HG03139 (cell line): ENCODE results near the gene PRKD3.

Source experiments
- ATAC-seq: cut with Tn5 transposase; IDR thresholded peaks from one replicate; pipeline ENCODE4 v1.9.1; 2021; ENCODE audit not compliant: unreplicated experiment

PRKD3 gene

GRCh38 chr2:37324786-37325624 lies at the start of gene PRKD3:
PRKD3 (minus strand) TSS chr2:37324833; CDS start chr2:37316524, 8,309 bp downstream.
- peak; percentile 63 for ATAC-seq

- no peak for ATAC-seq
Measured at GRCh38 chr2:37372000-37372399, 47.4 kb upstream of the PRKD3 start.

- no peak for ATAC-seq
Measured at GRCh38 chr2:37370666-37371065, 46.0 kb upstream of the PRKD3 start.

- no peak for ATAC-seq
Measured at GRCh38 chr2:37367984-37368383, 43.4 kb upstream of the PRKD3 start.

GRCh38 chr2:37367310-37367709 lies 42.7 kb upstream of the PRKD3 start:
- no peak for ATAC-seq

GRCh38 chr2:37366773-37367172 lies 42.1 kb upstream of the PRKD3 start:
- no peak for ATAC-seq

- no peak for ATAC-seq
Measured at GRCh38 chr2:37365669-37366068, 41.0 kb upstream of the PRKD3 start.

GRCh38 chr2:37364351-37364750 lies 39.7 kb upstream of the PRKD3 start:
- ATAC-seq, result no peak

- no peak for ATAC-seq
Measured at GRCh38 chr2:37361994-37362698, 37.5 kb upstream of the PRKD3 start.

GRCh38 chr2:37361216-37361815 lies 36.7 kb upstream of the PRKD3 start:
- ATAC-seq, result no peak

GRCh38 chr2:37358466-37358865 lies 33.8 kb upstream of the PRKD3 start:
- no peak for ATAC-seq

GRCh38 chr2:37357530-37357929 lies 32.9 kb upstream of the PRKD3 start:
- no peak for ATAC-seq

GRCh38 chr2:37357069-37357468 lies 32.4 kb upstream of the PRKD3 start:
- ATAC-seq, result no peak

GRCh38 chr2:37356299-37356698 lies 31.7 kb upstream of the PRKD3 start:
- no peak for ATAC-seq

- no peak for ATAC-seq
Measured at GRCh38 chr2:37355735-37356134, 31.1 kb upstream of the PRKD3 start.

GRCh38 chr2:37354531-37354930 lies 29.9 kb upstream of the PRKD3 start:
- ATAC-seq, result no peak

- peak; percentile 47 for ATAC-seq
Measured at GRCh38 chr2:37350034-37350433, 25.4 kb upstream of the PRKD3 start.

- no peak for ATAC-seq
Measured at GRCh38 chr2:37349231-37349860, 24.7 kb upstream of the PRKD3 start.

- ATAC-seq, result no peak
Measured at GRCh38 chr2:37348155-37348554, 23.5 kb upstream of the PRKD3 start.

GRCh38 chr2:37344453-37345361 lies 20.1 kb upstream of the PRKD3 start, which contains the start of gene QPCT:
QPCT (plus strand) TSS chr2:37344630; CDS start chr2:37344732, 102 bp downstream.
- ATAC-seq, result no peak
